HG02884 (cell line): ENCODE measurements around the gene ITPKC.

Source experiments
- ATAC-seq: cut with Tn5 transposase; IDR thresholded peaks from one replicate; pipeline ENCODE4 v1.9.1; 2021; ENCODE audit warnings: mild to moderate bottlenecking, moderate library complexity; ENCODE audit not compliant: unreplicated experiment

ITPKC gene

GRCh38 chr19:40739030-40739839, 22.3 kb downstream of the ITPKC start:
- ATAC-seq, result no peak

- no peak for ATAC-seq
Measured at GRCh38 chr19:40739871-40740703, 23.2 kb downstream of the ITPKC start.

- no peak for ATAC-seq
Measured at GRCh38 chr19:40740747-40741146, 23.8 kb downstream of the ITPKC start.

- ATAC-seq, result no peak
Measured at GRCh38 chr19:40741527-40742390, 24.8 kb downstream of the ITPKC start.

GRCh38 chr19:40742477-40742876, 25.6 kb downstream of the ITPKC start:
- ATAC-seq, result no peak

GRCh38 chr19:40742886-40743285, 26.0 kb downstream of the ITPKC start:
- no peak for ATAC-seq

- no peak for ATAC-seq
Measured at GRCh38 chr19:40743926-40744325, 27.0 kb downstream of the ITPKC start.

GRCh38 chr19:40744554-40745401, 27.9 kb downstream of the ITPKC start:
- ATAC-seq, result no peak

GRCh38 chr19:40745402-40745780, 28.5 kb downstream of the ITPKC start:
- no peak for ATAC-seq

- ATAC-seq, result no peak
Measured at GRCh38 chr19:40747536-40747935, 30.6 kb downstream of the ITPKC start.

GRCh38 chr19:40750058-40750873, 33.4 kb downstream of the ITPKC start, which contains the start of gene ACTMAP:
Gene ACTMAP, minus strand, starts transcription at chr19:40750477. Its CDS starts 674 bp downstream, at chr19:40749803.
- ATAC-seq, result peak; percentile 81

GRCh38 chr19:40750874-40751537, 34.1 kb downstream of the ITPKC start, which contains the start of gene SNRPA:
Gene SNRPA, plus strand, starts transcription at chr19:40751203. Its CDS starts 206 bp downstream, at chr19:40751409.
- ATAC-seq, result peak; percentile 43

GRCh38 chr19:40752257-40752781, 35.4 kb downstream of the ITPKC start:
- no peak for ATAC-seq

GRCh38 chr19:40754611-40755247, 37.8 kb downstream of the ITPKC start:
- no peak for ATAC-seq

- ATAC-seq, result no peak
Measured at GRCh38 chr19:40755248-40755624, 38.3 kb downstream of the ITPKC start.

- no peak for ATAC-seq
Measured at GRCh38 chr19:40755791-40756190, 38.9 kb downstream of the ITPKC start.

GRCh38 chr19:40756502-40757110, 39.7 kb downstream of the ITPKC start:
- ATAC-seq, result no peak
